ENCODE data around the gene RYR1.

The RYR1 gene

GRCh38 chr19:38391911-38392464 is 41.5 kb upstream of the RYR1 start:
- peaks cover 31% of the 10 kb centered on the region for H3K27me3 Mint-ChIP-seq (ENCODE audit: low read depth)
- H3K9me3 Mint-ChIP-seq = no peaks in the 10 kb centered on the region
- no peak overlapping the region for H3K27ac Mint-ChIP-seq
- H3K4me3 Mint-ChIP-seq = no peak overlapping the region
- peaks cover 5% of the 10 kb centered on the region for H3K36me3 Mint-ChIP-seq (ENCODE audit: low read depth)
- no peak for DNase-seq (ENCODE audit: low spot score)
- peaks cover 31% of the 10 kb centered on the region for H3K4me1 Mint-ChIP-seq (ENCODE audit: low read depth)

- H3K27me3 Mint-ChIP-seq (ENCODE audit: low read depth) = peaks cover 33% of the 10 kb centered on the region
- peaks cover 5% of the 10 kb centered on the region for H3K36me3 Mint-ChIP-seq (ENCODE audit: low read depth)
- no peaks in the 10 kb centered on the region for H3K9me3 Mint-ChIP-seq
- H3K4me3 Mint-ChIP-seq = no peak overlapping the region
- H3K27ac Mint-ChIP-seq = no peak overlapping the region
- peaks cover 28% of the 10 kb centered on the region for H3K4me1 Mint-ChIP-seq (ENCODE audit: low read depth)
- peak; percentile 45 for DNase-seq (ENCODE audit: low spot score)
Measured at GRCh38 chr19:38392707-38393308, 40.7 kb upstream of the RYR1 start.

GRCh38 chr19:38394488-38394887 is 39.0 kb upstream of the RYR1 start:
- Mint-ChIP-seq H3K27me3 (ENCODE audit: low read depth) (peaks cover 29% of the 10 kb centered on the region), H3K4me3 (peak overlapping the region; percentile 83)

GRCh38 chr19:38395381-38396114 is 37.9 kb upstream of the RYR1 start:
- H3K27ac Mint-ChIP-seq = peak overlapping the region; percentile 84
- H3K36me3 Mint-ChIP-seq (ENCODE audit: low read depth) = peaks cover 5% of the 10 kb centered on the region
- H3K27me3 Mint-ChIP-seq (ENCODE audit: low read depth) = peaks cover 24% of the 10 kb centered on the region

More at GRCh38 chr19:38394488-38394887, 39.0 kb upstream of the RYR1 start:
- peaks cover 22% of the 10 kb centered on the region for H3K4me1 Mint-ChIP-seq (ENCODE audit: low read depth)
- H3K36me3 Mint-ChIP-seq (ENCODE audit: low read depth) = peaks cover 5% of the 10 kb centered on the region
- peak; percentile 78 for DNase-seq (ENCODE audit: low spot score)
- no peaks in the 10 kb centered on the region for H3K9me3 Mint-ChIP-seq
- H3K27ac Mint-ChIP-seq = peak overlapping the region; percentile 84

GRCh38 chr19:38399081-38399480 is 34.4 kb upstream of the RYR1 start:
- peaks cover 5% of the 10 kb centered on the region for H3K36me3 Mint-ChIP-seq (ENCODE audit: low read depth)
- H3K27me3 Mint-ChIP-seq (ENCODE audit: low read depth) = peaks cover 6% of the 10 kb centered on the region
- H3K9me3 Mint-ChIP-seq = no peaks in the 10 kb centered on the region
- no peak for DNase-seq (ENCODE audit: low spot score)
- peaks cover 23% of the 10 kb centered on the region for H3K4me1 Mint-ChIP-seq (ENCODE audit: low read depth)
- no peak overlapping the region for H3K27ac Mint-ChIP-seq
- no peak overlapping the region for H3K4me3 Mint-ChIP-seq

More at GRCh38 chr19:38395381-38396114, 37.9 kb upstream of the RYR1 start:
- peaks cover 21% of the 10 kb centered on the region for H3K4me1 Mint-ChIP-seq (ENCODE audit: low read depth)
- H3K9me3 Mint-ChIP-seq = no peaks in the 10 kb centered on the region
- H3K4me3 Mint-ChIP-seq = peak overlapping the region; percentile 81
- peak; percentile 53 for DNase-seq (ENCODE audit: low spot score)

GRCh38 chr19:38399537-38399936 is 34.0 kb upstream of the RYR1 start:
- DNase-seq (ENCODE audit: low spot score) = no peak
- Mint-ChIP-seq H3K36me3 (ENCODE audit: low read depth) (peaks cover 5% of the 10 kb centered on the region), H3K4me1 (ENCODE audit: low read depth) (peaks cover 21% of the 10 kb centered on the region), H3K9me3 (no peaks in the 10 kb centered on the region), H3K4me3 (no peak overlapping the region), H3K27ac (peak overlapping the region; percentile 15), H3K27me3 (ENCODE audit: low read depth) (peaks cover 5% of the 10 kb centered on the region)

- DNase-seq (ENCODE audit: low spot score) = no peak
- no peaks in the 10 kb centered on the region for H3K9me3 Mint-ChIP-seq
- peaks cover 5% of the 10 kb centered on the region for H3K27me3 Mint-ChIP-seq (ENCODE audit: low read depth)
- H3K27ac Mint-ChIP-seq = peak overlapping the region; percentile 65
- H3K4me1 Mint-ChIP-seq (ENCODE audit: low read depth) = peaks cover 19% of the 10 kb centered on the region
- peaks cover 8% of the 10 kb centered on the region for H3K36me3 Mint-ChIP-seq (ENCODE audit: low read depth)
- no peak overlapping the region for H3K4me3 Mint-ChIP-seq
Measured at GRCh38 chr19:38400361-38400760, 33.1 kb upstream of the RYR1 start.

- no peak for DNase-seq (ENCODE audit: low spot score)
- Mint-ChIP-seq H3K27ac (no peak overlapping the region), H3K36me3 (ENCODE audit: low read depth) (peaks cover 10% of the 10 kb centered on the region), H3K27me3 (ENCODE audit: low read depth) (peaks cover 5% of the 10 kb centered on the region), H3K4me1 (ENCODE audit: low read depth) (peaks cover 19% of the 10 kb centered on the region), H3K9me3 (no peaks in the 10 kb centered on the region), H3K4me3 (no peak overlapping the region)
Measured at GRCh38 chr19:38401148-38401547, 32.3 kb upstream of the RYR1 start.

GRCh38 chr19:38402623-38402966 is 30.9 kb upstream of the RYR1 start:
- H3K4me1 Mint-ChIP-seq (ENCODE audit: low read depth) = peaks cover 12% of the 10 kb centered on the region
- peak overlapping the region; percentile 97 for H3K27ac Mint-ChIP-seq
- no peak for DNase-seq (ENCODE audit: low spot score)
- H3K27me3 Mint-ChIP-seq (ENCODE audit: low read depth) = peaks cover 3% of the 10 kb centered on the region
- no peaks in the 10 kb centered on the region for H3K9me3 Mint-ChIP-seq
- H3K36me3 Mint-ChIP-seq (ENCODE audit: low read depth) = peaks cover 11% of the 10 kb centered on the region
- peak overlapping the region; percentile 89 for H3K4me3 Mint-ChIP-seq

- peaks cover 11% of the 10 kb centered on the region for H3K36me3 Mint-ChIP-seq (ENCODE audit: low read depth)
- no peaks in the 10 kb centered on the region for H3K9me3 Mint-ChIP-seq
- H3K27me3 Mint-ChIP-seq (ENCODE audit: low read depth) = peaks cover 3% of the 10 kb centered on the region
- peaks cover 12% of the 10 kb centered on the region for H3K4me1 Mint-ChIP-seq (ENCODE audit: low read depth)
- DNase-seq (ENCODE audit: low spot score) = peak; percentile 98
- H3K4me3 Mint-ChIP-seq = peak within 1 kb of the TSS; percentile 89
- H3K27ac Mint-ChIP-seq = peak within 1 kb of the TSS; percentile 97
Measured at GRCh38 chr19:38402967-38403674, 30.4 kb upstream of the RYR1 start, which contains the start of gene FAM98C. TSS of gene FAM98C (plus strand) at chr19:38403093. CDS start at chr19:38403154, 61 bp downstream.

- Mint-ChIP-seq H3K27me3 (ENCODE audit: low read depth) (no peaks in the 10 kb centered on the region), H3K27ac (peak overlapping the region; percentile 26), H3K4me3 (peak overlapping the region; percentile 89), H3K4me1 (ENCODE audit: low read depth) (peaks cover 10% of the 10 kb centered on the region), H3K9me3 (no peaks in the 10 kb centered on the region), H3K36me3 (ENCODE audit: low read depth) (peaks cover 20% of the 10 kb centered on the region)
- DNase-seq (ENCODE audit: low spot score) = no peak
Measured at GRCh38 chr19:38404858-38405257, 28.6 kb upstream of the RYR1 start.

- Mint-ChIP-seq H3K4me1 (ENCODE audit: low read depth) (peaks cover 10% of the 10 kb centered on the region), H3K9me3 (no peaks in the 10 kb centered on the region), H3K4me3 (peak overlapping the region; percentile 89), H3K27me3 (ENCODE audit: low read depth) (no peaks in the 10 kb centered on the region), H3K27ac (peak overlapping the region; percentile 49), H3K36me3 (ENCODE audit: low read depth) (peaks cover 20% of the 10 kb centered on the region)
- no peak for DNase-seq (ENCODE audit: low spot score)
Measured at GRCh38 chr19:38405276-38405675, 28.2 kb upstream of the RYR1 start.

- no peaks in the 10 kb centered on the region for H3K9me3 Mint-ChIP-seq
- peaks cover under 1% of the 10 kb centered on the region for H3K4me1 Mint-ChIP-seq (ENCODE audit: low read depth)
- no peaks in the 10 kb centered on the region for H3K27me3 Mint-ChIP-seq (ENCODE audit: low read depth)
- H3K36me3 Mint-ChIP-seq (ENCODE audit: low read depth) = peaks cover 20% of the 10 kb centered on the region
- H3K27ac Mint-ChIP-seq = peak overlapping the region; percentile 24
- H3K4me3 Mint-ChIP-seq = no peak overlapping the region
- DNase-seq (ENCODE audit: low spot score) = no peak
Measured at GRCh38 chr19:38409631-38410133, 23.8 kb upstream of the RYR1 start.
